MCF 10A (cell line): Measurements from ENCODE around the gene SYPL1. TPM values are rescaled to one million over a fixed set of nuclear protein-coding genes. Genes with fewer than 3 reads are reported as not detected.

ENCODE experiments used
- BruUV-seq: library from RNA; stranded (reverse); fragments of 400-500 nt; replicated peaks from 2 replicates; lab custom pipeline; 2021; lab: Mats Ljungman, UMichigan
- CTCF ChIA-PET: fragments of 300-600 bp; sonication (Branson Sonifier 250); formaldehyde crosslinking; extraction: SDS; loops from one replicate; lab custom pipeline; 2021; ENCODE audit warnings: antibody characterized with exemption, inconsistent platforms; lab: Yijun Ruan, JAX
- POLR2A ChIA-PET: fragments of 300-600, 350-650 bp; sonication (Branson Sonifier 250); formaldehyde crosslinking; extraction: SDS; loops from one replicate; lab custom pipeline; 2020; ENCODE audit warnings: antibody characterized with exemption, inconsistent platforms; lab: Yijun Ruan, JAX
- DNase-seq: peaks from one replicate; pipeline ENCODE4 v3.0.0-alpha.2; 2018; ENCODE audit not compliant: unreplicated experiment
- H3K27ac Mint-ChIP-seq: one replicate; pipeline ENCODE4 v1.8.0; 2022; ENCODE audit warnings: mild to moderate bottlenecking, low read depth, mixed read lengths; ENCODE audit not compliant: unreplicated experiment
- H3K27me3 Mint-ChIP-seq: one replicate; pipeline ENCODE4 v1.8.0; 2022; ENCODE audit warnings: mixed read lengths; ENCODE audit not compliant: insufficient read depth, unreplicated experiment
- H3K36me3 Mint-ChIP-seq: one replicate; pipeline ENCODE4 v1.8.0; 2022; ENCODE audit warnings: mild to moderate bottlenecking, moderate library complexity, mixed read lengths; ENCODE audit not compliant: insufficient read depth, unreplicated experiment
- H3K4me1 Mint-ChIP-seq: one replicate; pipeline ENCODE4 v1.8.0; 2022; ENCODE audit warnings: mixed read lengths; ENCODE audit not compliant: insufficient read depth, unreplicated experiment
- H3K4me3 Mint-ChIP-seq: one replicate; pipeline ENCODE4 v1.8.0; 2022; ENCODE audit warnings: mild to moderate bottlenecking, moderate library complexity, mixed read lengths; ENCODE audit not compliant: unreplicated experiment
- H3K9me3 Mint-ChIP-seq: one replicate; pipeline ENCODE4 v1.8.0; 2022; ENCODE audit warnings: mixed read lengths; ENCODE audit not compliant: unreplicated experiment
- CTCF ChIP-seq: fragments of 200-600 bp; IDR thresholded peaks from one replicate; pipeline ENCODE4 v1.8.0; 2022; ENCODE audit warnings: antibody characterized with exemption, mild to moderate bottlenecking; ENCODE audit not compliant: unreplicated experiment
- intact Hi-C: fragments of 100-400 bp; cut with micrococcal nuclease; formaldehyde crosslinking; loops from 2 replicates; pipeline ENCODE4 v1.14.1; 2022
- total RNA-seq: library from RNA; stranded (reverse); gene quantifications from 2 replicates; pipeline ENCODE4 v1.2.3, GENCODE V29; 2022

Gene SYPL1
- total RNA-seq, 1 experiment from 2014 or later, result 77.6 TPM

DNA sequence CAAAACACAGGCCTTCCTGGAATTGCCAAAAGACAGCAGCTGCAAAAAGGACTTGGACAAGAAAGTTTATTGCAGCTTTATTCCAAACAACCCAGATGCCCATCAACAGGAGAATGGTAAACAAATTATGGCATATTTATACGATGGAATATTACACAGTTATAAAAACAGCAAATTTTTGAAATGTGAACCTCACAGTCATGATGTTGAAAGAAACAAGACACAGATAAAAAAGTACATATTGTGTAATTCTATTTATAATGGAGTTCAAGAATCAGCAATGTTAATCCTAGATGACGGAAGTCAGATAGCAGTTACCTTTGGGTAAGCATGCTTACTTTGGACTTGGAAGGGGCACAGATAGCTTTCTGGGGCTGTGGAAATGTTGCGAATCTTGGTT lies 44.4 kb downstream of the SYPL1 start:
- Mint-ChIP-seq H3K9me3 (no peaks in the 10 kb centered on the region), H3K4me1 (peaks cover 73% of the 10 kb centered on the region), H3K27me3 (no peaks in the 10 kb centered on the region), H3K27ac (peak overlapping the region; percentile 49), H3K4me3 (no peak overlapping the region), H3K36me3 (peaks cover 12% of the 10 kb centered on the region)
- CTCF ChIA-PET, result interaction anchor here (0.6 to 2.0 kb wide), 7 partner anchors 10 to 418 kb away, joined by 3 to 8 read pairs (median 3); partner anchors contain the start of gene SYPL1
- no peak for TF ChIP-seq CTCF
- intact Hi-C loops, result loop anchor here (10.0 kb wide), 1 partner anchor 1097 kb away; the partner anchor contains the start of gene HBP1
- BruUV-seq, result no TSS peak
- POLR2A ChIA-PET, result interaction anchor here (0.5 to 8.4 kb wide), 6 partner anchors 8 to 1053 kb away, joined by 3 to 139 read pairs (median 4); partner anchors contain the start of genes NAMPT and SYPL1
- DNase-seq, result no peak

DNA sequence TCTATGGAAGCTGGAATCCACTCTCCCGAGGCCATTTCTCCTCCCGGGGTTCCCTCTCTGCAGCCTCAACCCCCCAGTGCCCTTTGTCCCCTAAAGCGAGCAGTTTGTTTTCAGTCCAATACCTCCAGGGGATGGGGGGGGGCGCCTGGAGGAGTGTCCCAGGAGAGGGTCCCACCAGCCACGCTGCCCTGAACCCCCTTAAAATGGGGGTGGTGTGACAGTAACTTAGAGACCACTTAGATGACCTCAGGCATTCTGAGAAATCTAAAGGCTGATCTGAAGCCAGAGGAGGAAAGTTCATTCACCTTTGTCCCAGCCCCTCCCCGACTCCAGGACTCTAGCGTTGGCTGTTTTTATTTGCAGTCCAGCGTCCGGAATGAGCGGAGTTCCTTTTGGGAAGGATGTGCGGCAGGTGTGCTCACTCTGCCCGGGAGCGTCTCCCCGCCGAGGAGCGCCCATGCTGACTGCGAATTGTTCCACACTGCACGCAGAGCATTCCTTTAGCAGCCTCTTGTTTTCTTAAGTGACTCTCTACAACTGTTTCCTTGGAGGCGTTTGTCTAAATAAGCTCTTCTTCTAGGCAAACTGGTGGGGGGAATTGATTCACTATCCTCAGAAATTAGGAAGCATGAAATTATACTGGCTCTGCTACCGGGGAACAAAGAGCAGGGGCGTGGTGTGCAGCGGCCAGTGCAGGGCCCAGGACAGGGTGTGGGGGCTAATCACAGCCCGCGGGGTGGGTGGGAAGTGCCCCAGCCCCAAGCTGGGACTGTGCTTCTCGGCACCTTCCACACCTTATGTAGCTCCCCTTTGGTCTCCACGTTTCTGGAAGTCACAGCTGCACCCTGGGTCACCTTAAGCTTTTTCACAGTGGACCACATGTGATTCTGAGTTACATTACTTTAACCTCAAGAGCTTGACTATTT lies 46.3 kb downstream of the SYPL1 start:
- no peaks in the 10 kb centered on the region for H3K9me3 Mint-ChIP-seq
- H3K27ac Mint-ChIP-seq, result peak overlapping the region; percentile 86
- H3K36me3 Mint-ChIP-seq, result peaks cover 6% of the 10 kb centered on the region
- H3K4me3 Mint-ChIP-seq, result peak overlapping the region; percentile 60
- intact Hi-C loops, result loop anchor here (1.0 to 10.0 kb wide), 2 partner anchors 45 to 1099 kb away; partner anchors contain the start of gene HBP1
- no peak for TF ChIP-seq CTCF
- no peaks in the 10 kb centered on the region for H3K27me3 Mint-ChIP-seq
- POLR2A ChIA-PET, result interaction anchor here (0.5 to 4.3 kb wide), 30 partner anchors 9 to 1103 kb away, joined by 3 to 93 read pairs (median 4); partner anchors contain the start of genes HBP1, NAMPT and SYPL1
- peak; percentile 77 for DNase-seq
- BruUV-seq, result no TSS peak
- peaks cover 74% of the 10 kb centered on the region for H3K4me1 Mint-ChIP-seq
- CTCF ChIA-PET, result interaction anchor here (0.6 to 2.3 kb wide), 11 partner anchors 8 to 1824 kb away, joined by 3 to 10 read pairs (median 3); partner anchors contain the start of gene SYPL1

DNA sequence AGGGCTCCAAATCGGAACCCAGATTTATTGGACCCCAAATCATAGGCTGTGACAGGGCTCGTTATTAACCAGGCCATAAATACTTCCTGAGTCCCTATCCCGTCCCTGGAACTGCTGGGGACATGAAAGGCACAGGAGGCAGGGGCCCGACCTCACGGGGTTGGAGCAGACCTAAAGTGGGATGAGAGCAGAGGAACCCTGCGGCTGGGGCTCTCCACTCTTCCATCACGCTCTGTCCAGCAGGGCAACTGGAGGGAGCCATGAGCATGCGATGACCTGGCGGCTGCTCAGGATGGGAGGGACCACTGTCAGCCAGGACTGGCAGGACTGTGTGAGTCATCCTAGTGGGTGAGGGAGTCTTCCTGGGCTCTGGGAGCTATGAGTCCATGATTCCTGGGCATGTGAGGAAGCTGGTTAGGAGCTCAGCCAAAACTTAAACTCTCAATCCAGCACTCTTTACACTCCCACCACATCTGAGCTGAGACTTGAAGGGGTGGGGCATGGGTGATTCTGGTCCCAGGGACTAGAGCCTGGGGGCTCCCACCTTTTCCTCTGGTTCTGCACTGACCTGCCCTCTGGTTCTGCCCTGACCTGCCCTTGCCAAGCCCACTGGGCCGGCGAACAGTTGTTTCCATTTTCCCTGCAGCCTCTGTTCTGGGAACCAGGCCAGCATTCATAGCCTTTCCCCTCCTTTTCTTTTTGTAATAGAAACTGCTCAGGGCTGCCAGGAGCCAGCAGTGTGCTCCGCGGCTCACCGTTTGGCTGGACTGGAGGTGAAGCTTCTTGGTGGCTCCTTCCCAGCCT lies 47.1 kb downstream of the SYPL1 start:
- POLR2A ChIA-PET, result interaction anchor here (0.5 to 4.3 kb wide), 27 partner anchors 8 to 1103 kb away, joined by 3 to 93 read pairs (median 4); partner anchors contain the start of genes HBP1, NAMPT and SYPL1
- intact Hi-C loops, result loop anchor here (1.0 to 10.0 kb wide), 2 partner anchors 46 to 1100 kb away; partner anchors contain the start of gene HBP1
- H3K4me3 Mint-ChIP-seq, result peak overlapping the region; percentile 60

More for the DNA sequence above, 47.1 kb downstream of the SYPL1 start:
- TF ChIP-seq CTCF, result no peak
- Mint-ChIP-seq H3K9me3 (no peaks in the 10 kb centered on the region), H3K27me3 (no peaks in the 10 kb centered on the region), H3K4me1 (peaks cover 66% of the 10 kb centered on the region), H3K36me3 (peaks cover 6% of the 10 kb centered on the region), H3K27ac (peak overlapping the region; percentile 86)
- CTCF ChIA-PET, result interaction anchor here (0.6 to 2.3 kb wide), 9 partner anchors 9 to 1824 kb away, joined by 3 to 10 read pairs (median 3); no protein-coding TSS in a partner anchor
- DNase-seq, result peak; percentile 99
- no TSS peak for BruUV-seq
